H1 (cell line): ENCODE measurements around the gene NEK11. TPM values are rescaled to one million over a fixed set of nuclear protein-coding genes. Genes with fewer than 3 reads are reported as not detected.

Experiments
- CTCF ChIA-PET: fragments of 300-600 bp; sonication (Branson Sonifier 250); formaldehyde crosslinking; loops from one replicate; lab custom pipeline; 2021; ENCODE audit not compliant: partially characterized antibody; lab: Charles Lee
- POLR2A ChIA-PET: fragments of 300-600 bp; sonication (Branson Sonifier 250); formaldehyde crosslinking; loops from one replicate; lab custom pipeline; 2021; ENCODE audit warnings: inconsistent platforms; ENCODE audit not compliant: partially characterized antibody; lab: Charles Lee
- DNase-seq, 2 experiments: peaks; one replicate each; pipeline versions ENCODE4 v3.0.0 to v3.0.0-alpha.2; 2010 to 2022; ENCODE audit warnings: low spot score in 2 of 2, low read depth in 1 of 2, mixed read lengths in 1 of 2
- FAIRE-seq: peaks from 2 replicates; lab custom pipeline; 2011; peaks lifted over from hg19 to GRCh38; lab: Jason Lieb, UNC
- H2AFZ ChIP-seq: 2 replicates; pipeline ENCODE4 v1.8.1; 2012; ENCODE audit warnings: low read length, inconsistent platforms
- H2AK5ac ChIP-seq: 2 replicates; pipeline ENCODE4 v1.6.1; 2013; ENCODE audit warnings: low read depth, low read length
- H2BK120ac ChIP-seq: replicated peaks from 2 replicates; pipeline ENCODE3; 2013; ENCODE audit warnings: low read depth, low read length, inconsistent platforms
- H2BK12ac ChIP-seq: 2 replicates; pipeline ENCODE4 v1.6.1; 2013; ENCODE audit warnings: low read depth, low read length
- H2BK15ac ChIP-seq: 2 replicates; pipeline ENCODE4 v1.6.1; 2013; ENCODE audit warnings: low read length
- H2BK20ac ChIP-seq: 2 replicates; pipeline ENCODE4 v1.6.1; 2013; ENCODE audit warnings: low read length
- H2BK5ac ChIP-seq: 2 replicates; pipeline ENCODE4 v1.6.1; 2013; ENCODE audit warnings: low read depth, low read length
- H3K14ac ChIP-seq: 2 replicates; pipeline ENCODE4 v1.6.1; 2013; ENCODE audit warnings: inconsistent platforms; ENCODE audit not compliant: insufficient read length
- H3K18ac ChIP-seq: 2 replicates; pipeline ENCODE4 v1.6.1; 2013; ENCODE audit warnings: low read length; ENCODE audit errors: extremely low read depth
- H3K23ac ChIP-seq: 2 replicates; pipeline ENCODE4 v1.6.1; 2013; ENCODE audit warnings: inconsistent platforms; ENCODE audit not compliant: insufficient read length
- H3K23me2 ChIP-seq: 2 replicates; pipeline ENCODE4 v1.6.1; 2013; ENCODE audit warnings: low read depth, low read length
- H3K27ac ChIP-seq: 2 replicates; pipeline ENCODE4 v1.6.1; 2011; ENCODE audit warnings: low read depth, low read length, inconsistent platforms
- H3K27me3 ChIP-seq, 4 experiments: replicated peaks in 1 of 4; 1 replicate in 1 of 4; 2 replicates in 3 of 4; pipeline versions ENCODE4 v1.6.1 to v1.8.1; 2011 to 2013; ENCODE audit warnings: low read length in 3 of 4, mild to moderate bottlenecking in 3 of 4, inconsistent platforms in 2 of 4, mixed read lengths in 2 of 4, moderate library complexity in 1 of 4; ENCODE audit not compliant: control insufficient read depth in 3 of 4, insufficient read depth in 3 of 4; ENCODE audit errors: extremely low read depth in 1 of 4
- H3K36me3 ChIP-seq, 4 experiments: 2 replicates each; pipeline versions ENCODE4 v1.6.1 to v1.8.1; 2011 to 2013; ENCODE audit warnings: mild to moderate bottlenecking in 4 of 4, low read length in 3 of 4, moderate library complexity in 2 of 4, control low read depth in 1 of 4, inconsistent platforms in 1 of 4; ENCODE audit not compliant: insufficient read depth in 4 of 4, control insufficient read depth in 2 of 4
- H3K4ac ChIP-seq: replicated peaks from 2 replicates; pipeline ENCODE3; 2013; ENCODE audit warnings: low read length, low read depth, mixed read lengths, inconsistent platforms; ENCODE audit not compliant: insufficient read length
- H3K4me1 ChIP-seq, 4 experiments: replicated peaks in 1 of 4; 1 replicate in 1 of 4; 2 replicates in 3 of 4; pipeline versions ENCODE4 v1.6.1 to v1.8.1; 2011 to 2013; ENCODE audit warnings: low read length in 3 of 4, inconsistent platforms in 2 of 4, mixed read lengths in 1 of 4; ENCODE audit not compliant: insufficient read depth in 4 of 4, control insufficient read depth in 3 of 4
- H3K4me2 ChIP-seq, 2 experiments: 2 replicates each; pipeline versions ENCODE4 v1.6.1 to v1.8.1; 2011 to 2013; ENCODE audit warnings: low read depth in 2 of 2, low read length in 2 of 2, control low read depth in 1 of 2, inconsistent platforms in 1 of 2, mild to moderate bottlenecking in 1 of 2; ENCODE audit not compliant: insufficient read depth in 1 of 2
- H3K4me3 ChIP-seq, 4 experiments: fragments of 200-600, 300-600 bp in 1 of 4; sonication (generic), shearing (Covaris generic), sonication (Bioruptor Twin) in 1 of 4; 2 replicates each; pipeline versions ENCODE4 v1.5.1 to v1.8.1; 2011 to 2016; ENCODE audit warnings: low read length in 4 of 4, low read depth in 3 of 4, control low read depth in 2 of 4, inconsistent platforms in 2 of 4, mild to moderate bottlenecking in 2 of 4, mixed read lengths in 1 of 4, moderate library complexity in 1 of 4; ENCODE audit not compliant: insufficient read depth in 2 of 4; ENCODE audit errors: extremely low read depth in 1 of 4
- H3K56ac ChIP-seq: replicated peaks from 2 replicates; pipeline ENCODE3; 2013; ENCODE audit warnings: low read depth, mild to moderate bottlenecking, mixed read lengths, low read length, inconsistent platforms; ENCODE audit not compliant: insufficient read length
- H3K79me1 ChIP-seq: 2 replicates; pipeline ENCODE4 v1.6.1; 2013; ENCODE audit warnings: low read depth, low read length, control low read depth
- H3K79me2 ChIP-seq, 2 experiments: 2 replicates each; pipeline versions ENCODE4 v1.6.1 to v1.8.1; 2012 to 2013; ENCODE audit warnings: low read length in 2 of 2, mild to moderate bottlenecking in 2 of 2, inconsistent platforms in 1 of 2; ENCODE audit not compliant: insufficient read depth in 2 of 2, control insufficient read depth in 1 of 2
- H3K9ac ChIP-seq, 4 experiments: replicated peaks in 1 of 4; 1 replicate in 1 of 4; 2 replicates in 3 of 4; pipeline versions ENCODE4 v1.6.1 to v1.8.1; 2011 to 2013; ENCODE audit warnings: low read depth in 3 of 4, low read length in 3 of 4, control low read depth in 2 of 4, mild to moderate bottlenecking in 2 of 4, moderate library complexity in 2 of 4, inconsistent platforms in 1 of 4; ENCODE audit errors: extremely low read depth in 1 of 4
- H3K9me3 ChIP-seq, 2 experiments: 2 replicates each; pipeline versions ENCODE4 v1.6.1 to v1.8.1; 2012 to 2013; ENCODE audit warnings: mild to moderate bottlenecking in 2 of 2, moderate library complexity in 2 of 2, control low read depth in 1 of 2, inconsistent platforms in 1 of 2, low read depth in 1 of 2, low read length in 1 of 2, mixed read lengths in 1 of 2; ENCODE audit not compliant: insufficient read depth in 2 of 2
- H4K20me1 ChIP-seq, 2 experiments: replicated peaks in 1 of 2; 2 replicates each; pipeline versions ENCODE3 to v1.8.1; 2011 to 2013; ENCODE audit warnings: inconsistent platforms in 2 of 2, low read length in 2 of 2, mild to moderate bottlenecking in 1 of 2; ENCODE audit not compliant: insufficient read depth in 2 of 2, control insufficient read depth in 1 of 2
- H4K5ac ChIP-seq: 2 replicates; pipeline ENCODE4 v1.6.1; 2013; ENCODE audit warnings: low read length, low read depth, mixed read lengths, inconsistent platforms; ENCODE audit not compliant: insufficient read length
- H4K8ac ChIP-seq: 2 replicates; pipeline ENCODE4 v1.8.0; 2013; ENCODE audit warnings: mild to moderate bottlenecking, moderate library complexity, low read length, inconsistent platforms; ENCODE audit not compliant: insufficient read depth; ENCODE audit errors: extremely low read depth
- H4K91ac ChIP-seq: replicated peaks from 2 replicates; pipeline ENCODE3; 2013; ENCODE audit warnings: low read length, mixed read lengths, inconsistent platforms; ENCODE audit not compliant: insufficient read length
- ATF2 ChIP-seq: IDR thresholded peaks from 2 replicates; pipeline ENCODE4 v1.6.1; 2012; ENCODE audit warnings: low read length, inconsistent platforms
- BACH1 ChIP-seq: IDR thresholded peaks from 2 replicates; pipeline ENCODE4 v1.6.1; 2012; ENCODE audit warnings: low read length, improper control_type of control experiment
- BRCA1 ChIP-seq: IDR thresholded peaks from 2 replicates; pipeline ENCODE4 v1.6.1; 2012; ENCODE audit warnings: low read depth, low read length, improper control_type of control experiment
- FOSL1 ChIP-seq: IDR thresholded peaks from 2 replicates; pipeline ENCODE4 v1.6.1; 2011; ENCODE audit warnings: mild to moderate bottlenecking, low read depth, low read length, moderate library complexity; ENCODE audit not compliant: insufficient read depth
- JUN ChIP-seq: IDR thresholded peaks from 2 replicates; pipeline ENCODE4 v1.6.1; 2011; ENCODE audit warnings: low read depth, mild to moderate bottlenecking, improper control_type of control experiment, low read length
- MAFK ChIP-seq: IDR thresholded peaks from 2 replicates; pipeline ENCODE4 v1.6.1; 2012; ENCODE audit warnings: low read depth, mild to moderate bottlenecking, improper control_type of control experiment, low read length
- PHF8 ChIP-seq: fragments of 200-600 bp; sonication (generic); conservative IDR thresholded peaks from 2 replicates; pipeline ENCODE4 v1.7.1; 2012; ENCODE audit warnings: low read depth, mild to moderate bottlenecking, inconsistent platforms, low read length, moderate library complexity
- RFX5 ChIP-seq: IDR thresholded peaks from 2 replicates; pipeline ENCODE4 v1.6.1; 2011; ENCODE audit warnings: low read depth, low read length, improper control_type of control experiment, borderline replicate concordance
- SIN3A ChIP-seq, 2 experiments: IDR thresholded peaks in 1 of 2; conservative IDR thresholded peaks in 1 of 2; 2 replicates each; pipeline ENCODE4 v1.6.1; 2011 to 2012; ENCODE audit warnings: low read length in 2 of 2, improper control_type of control experiment in 1 of 2, low read depth in 1 of 2, mild to moderate bottlenecking in 1 of 2
- SIX5 ChIP-seq: IDR thresholded peaks from 2 replicates; pipeline ENCODE4 v1.6.1; 2011; ENCODE audit warnings: mild to moderate bottlenecking, low read depth, low read length
- SP2 ChIP-seq: IDR thresholded peaks from 2 replicates; pipeline ENCODE4 v1.6.1; 2012; ENCODE audit warnings: mild to moderate bottlenecking, low read length, inconsistent platforms
- TBP ChIP-seq: IDR thresholded peaks from 2 replicates; pipeline ENCODE4 v1.6.1; 2011; ENCODE audit warnings: low read depth, low read length, improper control_type of control experiment
- WGBS, 2 experiments: shearing (Covaris generic) in 1 of 2; methylation state at CpG; one replicate each; pipeline versions ENCODE4 v1.1.6 to v1.1.7; 2013 to 2015; ENCODE audit warnings: low lambda C conversion rate in 2 of 2, mixed read lengths in 2 of 2, inconsistent platforms in 1 of 2, low coverage in 1 of 2, missing lambda C conversion rate in 1 of 2; ENCODE audit not compliant: insufficient replicate concordance in 2 of 2, insufficient coverage in 1 of 2, insufficient read length in 1 of 2; ENCODE audit errors: extremely low coverage in 1 of 2, missing lambda C conversion rate in 1 of 2; 5-methylcytosine and 5-hydroxymethylcytosine counted together
- polyA plus RNA-seq, 7 experiments: library from polyadenylated mRNA; depleted of rRNA in 3 of 7; stranded (reverse) in 5 of 7; unstranded in 2 of 7; fragments of >200 nt in 5 of 7; fragments of 200-250 nt in 2 of 7; gene quantifications; 1 replicate in 5 of 7; 2 replicates in 1 of 7; 4 replicates in 1 of 7; pipeline versions ENCODE4 v1.2.1 to v1.2.3, GENCODE V29; 2011 to 2013; ENCODE audit warnings: missing spikeins in 2 of 7, mixed read lengths in 2 of 7
- total RNA-seq: library from RNA; stranded (reverse); fragmentation: NEBNext Ultra II Directional; extraction: Animal tissue kit (Norgen Biotek cat#: 25700); gene quantifications from 2 replicates; pipeline ENCODE4 v1.2.1, GENCODE V29; 2021

The NEK11 gene
- total and polyA plus RNA-seq, 2 of the 8 experiments (the other 6 are each of a cell fraction or from before 2014, with no cell fraction given), result 0.60 TPM; not detected in 1

- H3K36me3 ChIP-seq, result no peaks in the 10 kb centered on the region
- no peak for TF ChIP-seq JUN
- TF ChIP-seq PHF8, result no peak
- TF ChIP-seq ATF2, result no peak
- no peak for TF ChIP-seq BRCA1
- TF ChIP-seq SIN3A (conservative IDR thresholded peaks at IDR 0.05 in 1 of 2, IDR thresholded peaks at IDR 0.05 in 1 of 2; ENCODE audit: low read depth in 1 of 2, low read length in 2 of 2), result no peak
- TF ChIP-seq FOSL1, result no peak
- TF ChIP-seq SIX5, result no peak
- TF ChIP-seq BACH1, result no peak
- TF ChIP-seq SP2, result no peak
- no peak for TF ChIP-seq TBP
- TF ChIP-seq MAFK, result no peak
- no peak for TF ChIP-seq RFX5
- 75% methylated on average over 3 of the region's 3 CpGs; no CpG with 5 or more reads in 1 of the 2 experiments for WGBS, 2 experiments
Observed at GRCh38 chr3:131328721-131329120, 302.0 kb downstream of the NEK11 start.

More at GRCh38 chr3:131328721-131329120, 302.0 kb downstream of the NEK11 start:
- H2AFZ ChIP-seq, result no peak overlapping the region
- H4K91ac ChIP-seq, result no peak overlapping the region
- ChIA-PET POLR2A (no interaction called here), CTCF (no interaction called here)
- no peak overlapping the region for H2BK15ac ChIP-seq
- H2BK120ac ChIP-seq, result no peak overlapping the region
- H3K4me3 ChIP-seq, result no peak overlapping the region
- DNase-seq, result no peak
- H2BK20ac ChIP-seq, result no peak overlapping the region
- H3K4me2 ChIP-seq, result no peak overlapping the region
- H4K8ac ChIP-seq, result no peak overlapping the region
- FAIRE-seq, result no peak
- H2BK5ac ChIP-seq, result no peak overlapping the region
- H3K79me2 ChIP-seq, result no peaks in the 10 kb centered on the region
- H3K27ac ChIP-seq, result no peak overlapping the region
- H4K5ac ChIP-seq, result no peak overlapping the region
- no peak overlapping the region for H3K56ac ChIP-seq
- no peak overlapping the region for H3K9ac ChIP-seq
- peaks cover 0 to 3% (median 0%) of the 10 kb centered on the region in 4 experiments; a peak in 3 of 7 replicates for H3K4me1 ChIP-seq
- no peak overlapping the region for H2BK12ac ChIP-seq
- no peaks in the 10 kb centered on the region; a peak in 1 of 7 replicates for H3K27me3 ChIP-seq
- H3K23ac ChIP-seq, result no peak overlapping the region
- no peaks in the 10 kb centered on the region for H3K79me1 ChIP-seq
- H3K18ac ChIP-seq, result no peak overlapping the region
- H3K14ac ChIP-seq, result no peak overlapping the region
- H4K20me1 ChIP-seq, result no peaks in the 10 kb centered on the region
- no peak overlapping the region for H3K4ac ChIP-seq
- no peaks in the 10 kb centered on the region for H3K23me2 ChIP-seq
- H2AK5ac ChIP-seq, result no peak overlapping the region
- no peaks in the 10 kb centered on the region; a peak in 1 of 4 replicates for H3K9me3 ChIP-seq
